ENCODE results near the gene NLGN3.

The NLGN3 gene

DNA sequence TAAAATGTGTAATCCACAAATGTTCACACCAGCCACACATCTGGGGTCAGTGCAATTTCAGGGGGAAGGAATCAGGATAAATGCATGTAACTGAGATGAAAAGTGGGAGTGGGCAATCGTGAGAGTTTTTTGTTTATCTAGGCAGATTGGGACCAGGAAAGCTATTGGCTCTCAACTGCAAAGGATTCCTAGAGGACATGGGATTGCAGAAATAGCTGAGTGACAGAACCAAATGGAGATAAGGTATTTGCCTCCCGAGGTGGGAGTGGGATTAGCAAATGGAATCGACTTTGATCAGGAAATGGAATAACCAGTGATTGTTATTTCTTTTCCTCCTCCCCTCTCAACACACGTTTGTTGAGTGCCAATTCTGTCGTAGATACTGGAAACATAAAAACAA, 39.5 kb downstream of the NLGN3 start:
- DNase-seq (ENCODE audit: low read depth) = no peak
- H3K4me3 ChIP-seq (ENCODE audit: low read depth, low read length) = no peak overlapping the region
- TF ChIP-seq, protein P1, sequence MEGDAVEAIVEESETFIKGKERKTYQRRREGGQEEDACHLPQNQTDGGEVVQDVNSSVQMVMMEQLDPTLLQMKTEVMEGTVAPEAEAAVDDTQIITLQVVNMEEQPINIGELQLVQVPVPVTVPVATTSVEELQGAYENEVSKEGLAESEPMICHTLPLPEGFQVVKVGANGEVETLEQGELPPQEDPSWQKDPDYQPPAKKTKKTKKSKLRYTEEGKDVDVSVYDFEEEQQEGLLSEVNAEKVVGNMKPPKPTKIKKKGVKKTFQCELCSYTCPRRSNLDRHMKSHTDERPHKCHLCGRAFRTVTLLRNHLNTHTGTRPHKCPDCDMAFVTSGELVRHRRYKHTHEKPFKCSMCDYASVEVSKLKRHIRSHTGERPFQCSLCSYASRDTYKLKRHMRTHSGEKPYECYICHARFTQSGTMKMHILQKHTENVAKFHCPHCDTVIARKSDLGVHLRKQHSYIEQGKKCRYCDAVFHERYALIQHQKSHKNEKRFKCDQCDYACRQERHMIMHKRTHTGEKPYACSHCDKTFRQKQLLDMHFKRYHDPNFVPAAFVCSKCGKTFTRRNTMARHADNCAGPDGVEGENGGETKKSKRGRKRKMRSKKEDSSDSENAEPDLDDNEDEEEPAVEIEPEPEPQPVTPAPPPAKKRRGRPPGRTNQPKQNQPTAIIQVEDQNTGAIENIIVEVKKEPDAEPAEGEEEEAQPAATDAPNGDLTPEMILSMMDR (IDR thresholded peaks at IDR 0.05; ENCODE audit: low read depth, low read length, missing control alignments) = no peak

DNA sequence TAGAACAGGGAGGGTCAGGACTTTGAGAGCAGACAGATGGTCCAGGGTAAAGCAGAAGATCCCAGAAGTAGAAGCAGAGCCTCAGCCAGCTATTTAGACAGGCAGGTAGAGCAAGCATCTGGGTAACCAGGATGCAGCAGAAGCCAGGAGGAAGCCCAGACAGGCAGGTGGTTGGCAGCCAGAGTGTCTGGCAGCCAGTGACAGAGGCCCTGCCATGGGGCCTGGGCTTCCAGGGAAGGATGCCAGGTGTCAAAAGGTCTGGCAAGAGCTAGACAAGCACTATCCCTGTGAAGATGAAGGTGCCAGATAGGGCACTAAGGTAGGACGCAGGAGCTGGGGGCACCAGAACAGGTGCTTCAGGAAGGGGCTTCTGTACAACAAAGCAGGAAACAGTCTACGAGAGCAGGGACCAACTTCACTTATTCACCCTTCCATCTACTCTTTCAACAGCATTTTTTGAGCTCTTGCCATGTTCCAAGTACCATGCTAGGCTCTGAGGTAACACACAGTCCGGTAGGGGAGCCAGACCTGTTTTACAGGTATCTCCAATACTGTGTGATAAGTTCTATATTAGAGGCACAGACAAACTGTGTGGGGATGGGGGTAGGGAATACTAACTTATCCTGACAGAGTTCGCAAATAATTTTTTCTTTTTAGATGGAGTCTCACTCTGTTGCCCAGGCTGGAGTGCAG, 40.3 kb downstream of the NLGN3 start:
- TF ChIP-seq, protein P1 (IDR thresholded peaks at IDR 0.05; ENCODE audit: low read depth, low read length, missing control alignments) = no peak
- no peak overlapping the region for H3K4me3 ChIP-seq (ENCODE audit: low read depth, low read length)
- DNase-seq (ENCODE audit: low read depth) = no peak

DNA sequence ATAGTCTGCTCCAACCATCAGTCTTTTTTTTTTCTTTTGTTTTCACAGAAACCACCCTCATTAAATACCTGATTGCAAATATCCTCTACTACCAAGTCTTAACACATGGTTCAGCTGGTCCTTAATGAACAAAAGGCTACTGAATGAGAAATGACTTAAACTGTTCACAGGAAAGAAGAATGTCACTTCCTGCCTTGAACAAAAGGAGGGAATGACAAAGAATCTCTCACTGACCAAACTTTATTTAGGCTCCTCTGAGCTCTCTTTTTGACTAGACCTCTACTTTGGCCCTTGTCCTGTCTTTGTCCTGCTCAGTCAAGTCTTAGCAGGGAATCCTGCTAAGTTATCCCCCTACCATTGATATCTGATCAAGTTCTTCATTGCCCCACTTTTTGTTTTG, 46.6 kb downstream of the NLGN3 start:
- H3K4me3 ChIP-seq (ENCODE audit: low read depth, low read length) = no peak overlapping the region
- TF ChIP-seq, protein P1 (IDR thresholded peaks at IDR 0.05; ENCODE audit: low read depth, low read length, missing control alignments) = no peak
- DNase-seq (ENCODE audit: low read depth) = no peak

DNA sequence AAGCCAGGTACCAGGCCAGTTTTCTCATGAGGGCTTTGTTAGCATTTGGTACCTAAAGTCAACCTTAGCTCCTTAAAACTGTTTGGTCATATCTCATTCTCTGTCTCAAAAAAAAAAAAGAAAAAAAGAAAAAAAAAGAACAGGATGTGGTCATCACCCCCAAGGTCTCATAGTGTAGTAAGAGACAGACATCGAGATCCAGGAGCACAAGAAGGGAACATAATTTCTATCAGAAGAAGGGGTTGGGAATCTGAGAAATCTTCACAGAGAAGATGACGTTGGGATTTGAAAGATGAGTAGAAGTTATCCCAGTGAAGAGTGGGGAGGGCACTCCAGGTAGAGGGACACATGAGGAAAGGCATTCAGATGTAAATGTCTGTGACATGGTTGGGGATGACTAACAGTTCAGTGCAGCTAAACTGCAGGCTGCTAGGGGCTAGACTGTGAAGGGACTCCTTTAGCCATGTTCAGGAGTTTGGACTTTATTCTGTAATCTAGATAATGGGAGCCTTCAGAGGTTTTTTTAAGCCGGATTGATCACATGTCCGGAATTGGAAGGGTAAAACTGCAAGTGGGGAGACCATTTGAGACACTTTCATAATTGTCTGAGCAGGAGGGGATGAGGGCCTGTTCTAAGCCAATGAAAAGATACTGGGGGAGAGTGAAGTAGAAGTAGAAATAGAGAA, 51.5 kb downstream of the NLGN3 start:
- peak overlapping the region; percentile 73 for H3K4me3 ChIP-seq (ENCODE audit: low read depth, low read length)
- TF ChIP-seq, protein P1 (IDR thresholded peaks at IDR 0.05; ENCODE audit: low read depth, low read length, missing control alignments) = no peak
- DNase-seq (ENCODE audit: low read depth) = no peak

DNA sequence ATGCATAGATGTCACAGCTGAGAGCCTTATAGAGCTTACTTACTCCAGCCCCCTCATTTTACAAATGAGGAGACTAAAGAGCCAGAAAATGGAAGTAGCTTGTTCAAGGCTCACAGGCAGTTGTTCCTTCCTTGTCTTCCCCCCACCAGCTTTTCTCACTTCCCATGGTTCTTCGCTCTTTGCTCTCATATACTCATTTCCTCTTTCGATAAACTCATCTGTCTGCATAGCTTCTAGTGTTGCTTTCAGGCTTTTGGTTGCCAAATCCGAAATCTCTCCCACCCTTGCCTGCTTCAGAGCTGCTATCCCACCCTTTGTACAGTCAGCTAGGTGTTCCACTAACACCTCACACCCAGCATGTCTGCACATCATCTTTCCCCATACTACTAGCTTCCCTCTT, 53.4 kb downstream of the NLGN3 start:
- DNase-seq (ENCODE audit: low read depth) = peak; percentile 51
- TF ChIP-seq, protein P1 (IDR thresholded peaks at IDR 0.05; ENCODE audit: low read depth, low read length, missing control alignments) = no peak
- peak overlapping the region; percentile 73 for H3K4me3 ChIP-seq (ENCODE audit: low read depth, low read length)

DNA sequence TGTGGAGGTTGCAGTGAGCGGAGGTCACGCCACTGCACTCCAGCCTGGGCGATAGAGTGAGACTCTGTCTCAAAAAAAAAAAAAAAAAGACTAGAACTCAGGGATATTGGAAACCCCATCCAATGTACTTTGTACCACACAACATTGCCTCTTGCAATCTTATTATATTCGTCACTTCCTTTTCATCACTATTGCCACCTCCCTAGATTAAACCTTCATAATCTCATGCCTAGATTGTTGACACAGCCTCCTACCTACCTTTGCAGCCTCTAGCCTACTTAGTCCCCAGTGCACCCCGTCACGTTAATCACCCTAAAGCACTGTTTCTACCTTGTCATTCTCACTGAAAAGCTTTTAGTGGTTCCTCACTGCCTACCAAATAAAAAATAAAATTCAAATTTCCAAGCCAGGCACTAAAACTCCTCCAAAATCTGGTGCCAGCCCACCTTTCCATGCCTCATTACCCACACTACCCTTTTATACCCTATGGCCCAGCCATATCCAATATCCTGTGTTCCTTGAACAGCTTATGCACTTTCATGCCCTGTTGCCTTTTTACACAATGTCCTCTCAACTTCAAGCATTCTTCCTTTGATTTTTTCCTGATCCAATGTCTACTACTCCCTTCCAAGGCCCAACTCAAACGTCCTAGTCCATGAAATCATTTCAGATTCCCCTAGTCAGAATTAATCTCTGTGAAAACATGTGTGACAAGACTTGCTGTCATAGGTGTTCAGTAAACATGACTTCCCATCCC, 54.8 kb downstream of the NLGN3 start:
- DNase-seq (ENCODE audit: low read depth) = no peak
- TF ChIP-seq, protein P1 (IDR thresholded peaks at IDR 0.05; ENCODE audit: low read depth, low read length, missing control alignments) = no peak
- no peak overlapping the region for H3K4me3 ChIP-seq (ENCODE audit: low read depth, low read length)
